ENCODE measurements around the gene FBP2. TPM values are rescaled to one million over a fixed set of nuclear protein-coding genes. Genes with fewer than 3 reads are reported as not detected.

Gene FBP2
- total and polyA plus RNA-seq, 2 donors (not counting 1 experiment from before 2014, with no cell fraction given), result not detected

- H3K4me2 ChIP-seq (replicated peaks; ENCODE audit: low read depth, low read length, poor library complexity, severe bottlenecking), result no peak overlapping the region
- no peaks in the 10 kb centered on the region for H3K79me2 ChIP-seq (ENCODE audit: control insufficient read depth, insufficient read depth, low read length)
These were observed 54.7 kb downstream of the FBP2 start for GRCh38 chr9:94538908-94539307.

GRCh38 chr9:94534901-94535300, 58.7 kb downstream of the FBP2 start:
- H3K27ac ChIP-seq (ENCODE audit: low read length in 2 of 2), result no peak overlapping the region
- H3K4me3 Mint-ChIP-seq, result no peak overlapping the region
- no peak overlapping the region for H3K9ac ChIP-seq (ENCODE audit: low read length)
- POLR2A ChIA-PET, result no interaction called here
- no peak for ATAC-seq (ENCODE audit: low read depth)
- intact Hi-C loops (cut with micrococcal nuclease), result no loop called here
- no peaks in the 10 kb centered on the region for H3K27me3 ChIP-seq (replicated peaks in 1 of 4; ENCODE audit: control extremely low read depth in 1 of 4, control insufficient read depth in 3 of 4, insufficient read depth in 4 of 4, low read length in 3 of 4)
- H3K4me1 Mint-ChIP-seq, result no peaks in the 10 kb centered on the region
- 81% methylated on average over 3 of the region's 4 CpGs for WGBS (ENCODE audit: insufficient coverage)
- no peak overlapping the region for H3K27ac Mint-ChIP-seq
- no peaks in the 10 kb centered on the region for H4K20me1 ChIP-seq (ENCODE audit: control insufficient read depth, insufficient read depth, low read length, poor library complexity, severe bottlenecking)
- H3K79me2 ChIP-seq (ENCODE audit: control insufficient read depth, insufficient read depth, low read length), result no peaks in the 10 kb centered on the region
- peaks cover 3% of the 10 kb centered on the region for H3K27me3 Mint-ChIP-seq
- H2AFZ ChIP-seq (ENCODE audit: insufficient read depth, low read depth, low read length, poor library complexity, severe bottlenecking), result no peak overlapping the region
- H3K4me3 ChIP-seq (ENCODE audit: control extremely low read depth in 1 of 5, extremely low read depth in 1 of 5, insufficient read depth in 1 of 5, low read depth in 2 of 5, low read length in 4 of 5), result no peak overlapping the region
- CTCF ChIA-PET, result no interaction called here
- DNase-seq, result no peak
- H3K4me1 ChIP-seq (ENCODE audit: control insufficient read depth in 2 of 2, insufficient read depth in 2 of 2, low read length in 2 of 2), result no peaks in the 10 kb centered on the region
- H3K36me3 ChIP-seq (replicated peaks in 1 of 2; ENCODE audit: control extremely low read depth in 1 of 2, control insufficient read depth in 1 of 2, extremely low read depth in 1 of 2, insufficient read depth in 2 of 2, low read length in 1 of 2), result no peaks in the 10 kb centered on the region
- H3K9me3 Mint-ChIP-seq (ENCODE audit: insufficient read depth), result peaks cover 2% of the 10 kb centered on the region
- TF ChIP-seq EZH2 (IDR thresholded peaks at IDR 0.05; ENCODE audit: borderline replicate concordance, insufficient read depth, low read depth, low read length, poor library complexity, severe bottlenecking), result no peak
- TF ChIP-seq, protein P1, sequence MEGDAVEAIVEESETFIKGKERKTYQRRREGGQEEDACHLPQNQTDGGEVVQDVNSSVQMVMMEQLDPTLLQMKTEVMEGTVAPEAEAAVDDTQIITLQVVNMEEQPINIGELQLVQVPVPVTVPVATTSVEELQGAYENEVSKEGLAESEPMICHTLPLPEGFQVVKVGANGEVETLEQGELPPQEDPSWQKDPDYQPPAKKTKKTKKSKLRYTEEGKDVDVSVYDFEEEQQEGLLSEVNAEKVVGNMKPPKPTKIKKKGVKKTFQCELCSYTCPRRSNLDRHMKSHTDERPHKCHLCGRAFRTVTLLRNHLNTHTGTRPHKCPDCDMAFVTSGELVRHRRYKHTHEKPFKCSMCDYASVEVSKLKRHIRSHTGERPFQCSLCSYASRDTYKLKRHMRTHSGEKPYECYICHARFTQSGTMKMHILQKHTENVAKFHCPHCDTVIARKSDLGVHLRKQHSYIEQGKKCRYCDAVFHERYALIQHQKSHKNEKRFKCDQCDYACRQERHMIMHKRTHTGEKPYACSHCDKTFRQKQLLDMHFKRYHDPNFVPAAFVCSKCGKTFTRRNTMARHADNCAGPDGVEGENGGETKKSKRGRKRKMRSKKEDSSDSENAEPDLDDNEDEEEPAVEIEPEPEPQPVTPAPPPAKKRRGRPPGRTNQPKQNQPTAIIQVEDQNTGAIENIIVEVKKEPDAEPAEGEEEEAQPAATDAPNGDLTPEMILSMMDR (IDR thresholded peaks at IDR 0.05), result no peak
- H3K9me3 ChIP-seq (ENCODE audit: control extremely low read depth in 1 of 3, control insufficient read depth in 2 of 3, insufficient read depth in 1 of 3, low read length in 2 of 3), result no peaks in the 10 kb centered on the region
- H3K4me2 ChIP-seq (replicated peaks; ENCODE audit: low read depth, low read length, poor library complexity, severe bottlenecking), result no peak overlapping the region

More at GRCh38 chr9:94538908-94539307, 54.7 kb downstream of the FBP2 start:
- Mint-ChIP-seq H3K27ac (no peak overlapping the region), H3K4me3 (no peak overlapping the region), H3K27me3 (peaks cover 3% of the 10 kb centered on the region), H3K9me3 (ENCODE audit: insufficient read depth) (no peaks in the 10 kb centered on the region), H3K4me1 (no peaks in the 10 kb centered on the region)
- Histone ChIP-seq H3K4me3 (ENCODE audit: control extremely low read depth in 1 of 5, extremely low read depth in 1 of 5, insufficient read depth in 1 of 5, low read depth in 2 of 5, low read length in 4 of 5) (no peak overlapping the region), H3K9me3 (ENCODE audit: control extremely low read depth in 1 of 3, control insufficient read depth in 2 of 3, insufficient read depth in 1 of 3, low read length in 2 of 3) (no peaks in the 10 kb centered on the region), H3K9ac (ENCODE audit: low read length) (no peak overlapping the region), H3K27ac (ENCODE audit: low read length in 2 of 2) (no peak overlapping the region), H3K36me3 (replicated peaks in 1 of 2; ENCODE audit: control extremely low read depth in 1 of 2, control insufficient read depth in 1 of 2, extremely low read depth in 1 of 2, insufficient read depth in 2 of 2, low read length in 1 of 2) (no peaks in the 10 kb centered on the region), H3K27me3 (replicated peaks in 1 of 4; ENCODE audit: control extremely low read depth in 1 of 4, control insufficient read depth in 3 of 4, insufficient read depth in 4 of 4, low read length in 3 of 4) (no peaks in the 10 kb centered on the region), H3K4me1 (ENCODE audit: control insufficient read depth in 2 of 2, insufficient read depth in 2 of 2, low read length in 2 of 2) (no peaks in the 10 kb centered on the region), H2AFZ (ENCODE audit: insufficient read depth, low read depth, low read length, poor library complexity, severe bottlenecking) (no peak overlapping the region), H4K20me1 (ENCODE audit: control insufficient read depth, insufficient read depth, low read length, poor library complexity, severe bottlenecking) (no peaks in the 10 kb centered on the region)
- TF ChIP-seq, protein P1 (IDR thresholded peaks at IDR 0.05), result no peak
- TF ChIP-seq EZH2 (IDR thresholded peaks at IDR 0.05; ENCODE audit: borderline replicate concordance, insufficient read depth, low read depth, low read length, poor library complexity, severe bottlenecking), result no peak
- 93% methylated on average over 2 of the region's 4 CpGs for WGBS (ENCODE audit: insufficient coverage)
- no peak for ATAC-seq (ENCODE audit: low read depth)
- no peak for DNase-seq
- ChIA-PET CTCF (no interaction called here), POLR2A (no interaction called here)
- intact Hi-C loops (cut with micrococcal nuclease), result no loop called here

Measured in B cell (primary cell).